ENCODE results near the gene XRCC5.

- TF ChIP-seq CTCF (IDR thresholded peaks at IDR 0.05) (no peak), ZFX (IDR thresholded peaks at IDR 0.05; ENCODE audit: borderline replicate concordance) (no peak)
Measured at GRCh38 chr2:216110620-216111019, 1.5 kb downstream of the XRCC5 start.
